HG03196 (cell line): Measurements from ENCODE around the gene ARVCF.
"Not testable (repeated sequence)": the region's sequence is repeated elsewhere in the genome, so short reads cannot be mapped to it uniquely, and the experiment has no call there.

Experiments
- ATAC-seq: cut with Tn5 transposase; IDR thresholded peaks from one replicate; pipeline ENCODE4 v1.9.1; 2021; ENCODE audit not compliant: unreplicated experiment

The ARVCF gene

DNA sequence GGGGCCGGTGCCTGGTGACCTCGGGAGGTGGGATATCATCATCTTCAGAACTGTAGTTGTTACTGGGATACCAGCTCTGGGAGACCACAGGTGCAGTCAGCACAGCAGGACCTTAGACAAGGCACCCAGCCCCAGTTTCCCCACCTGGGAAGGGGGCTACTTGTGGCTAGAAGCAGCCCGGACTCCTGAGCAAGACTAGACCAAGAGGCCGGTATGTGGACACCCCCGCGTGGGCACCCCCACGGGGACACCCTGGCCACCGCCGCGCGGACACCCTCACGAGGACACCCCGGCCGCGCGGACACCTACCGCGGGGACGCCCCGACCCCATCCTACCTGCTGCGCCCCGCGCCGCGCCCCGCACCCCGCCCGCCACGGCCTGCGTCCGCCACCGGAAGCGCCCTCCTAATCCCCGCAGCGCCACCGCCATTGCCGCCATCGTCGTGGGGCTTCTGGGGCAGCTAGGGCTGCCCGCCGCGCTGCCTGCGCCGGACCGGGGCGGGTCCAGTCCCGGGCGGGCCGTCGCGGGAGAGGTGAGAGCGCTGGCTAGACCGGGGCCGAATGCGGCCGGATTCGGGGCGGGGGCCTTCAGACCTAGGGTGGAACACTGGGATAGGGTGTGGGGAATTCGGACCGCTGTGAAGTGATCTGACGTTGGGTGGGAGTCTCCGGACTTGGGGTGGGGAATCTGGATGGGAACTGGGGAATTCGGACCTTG is 75.1 kb downstream of the ARVCF start, which contains the start of the genes COMT and TXNRD2:
COMT (plus strand) TSS at position 408 of the 718 bp plus-strand sequence. CDS start 20,755 bp downstream, outside the sequence.
TXNRD2 (minus strand) TSS at position 454 of the 718 bp plus-strand sequence; CDS start at position 439, 15 bp downstream.
- no peak for ATAC-seq

- ATAC-seq: no peak
These were observed 75.9 kb downstream of the ARVCF start for GRCh38 chr22:19940536-19941364.

DNA sequence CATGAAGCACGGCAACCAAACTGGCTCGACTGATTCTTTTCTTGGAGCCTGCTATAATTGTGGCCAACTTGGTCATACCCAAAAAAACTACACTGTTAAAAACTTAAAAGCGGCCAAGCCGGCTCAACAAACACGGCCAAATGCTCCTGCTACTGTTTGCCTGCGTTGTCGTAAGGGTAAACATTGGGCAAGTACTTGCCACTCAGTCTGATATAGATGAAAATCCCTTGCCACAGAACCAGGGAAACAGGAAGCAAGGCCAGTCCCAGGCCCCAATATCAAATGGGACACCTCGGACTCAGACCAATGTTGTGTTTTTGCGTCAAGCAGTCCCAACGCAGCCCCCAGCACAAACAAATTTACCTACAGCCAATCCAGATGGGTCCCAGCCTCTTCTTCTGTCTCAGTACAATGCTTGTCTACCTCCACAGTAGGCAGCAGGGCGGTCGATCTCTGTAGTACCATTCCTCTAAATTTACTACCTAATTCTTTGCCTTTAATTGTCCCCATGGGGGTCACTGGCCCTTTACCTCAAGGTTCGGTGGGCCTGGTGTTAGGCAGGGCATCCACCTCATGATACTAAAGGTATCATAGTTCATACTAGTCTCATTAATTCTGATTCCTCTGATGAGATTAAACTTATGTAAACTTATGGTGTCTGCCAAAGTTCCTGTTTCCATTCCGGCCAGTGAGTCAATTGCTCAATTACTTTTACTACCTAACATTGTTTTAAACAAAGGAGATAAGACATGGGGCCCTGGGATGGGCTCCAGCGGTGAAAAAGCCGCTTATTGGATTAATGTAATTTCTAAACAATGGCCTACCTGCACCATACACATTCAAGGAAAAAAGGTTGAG is 78.8 kb downstream of the ARVCF start:
- ATAC-seq: no peak

GRCh38 chr22:19936513-19936912 is 80.1 kb downstream of the ARVCF start:
- ATAC-seq: no peak

- not testable (repeated sequence) for ATAC-seq
These were observed 81.4 kb downstream of the ARVCF start for GRCh38 chr22:19935123-19935718.

DNA sequence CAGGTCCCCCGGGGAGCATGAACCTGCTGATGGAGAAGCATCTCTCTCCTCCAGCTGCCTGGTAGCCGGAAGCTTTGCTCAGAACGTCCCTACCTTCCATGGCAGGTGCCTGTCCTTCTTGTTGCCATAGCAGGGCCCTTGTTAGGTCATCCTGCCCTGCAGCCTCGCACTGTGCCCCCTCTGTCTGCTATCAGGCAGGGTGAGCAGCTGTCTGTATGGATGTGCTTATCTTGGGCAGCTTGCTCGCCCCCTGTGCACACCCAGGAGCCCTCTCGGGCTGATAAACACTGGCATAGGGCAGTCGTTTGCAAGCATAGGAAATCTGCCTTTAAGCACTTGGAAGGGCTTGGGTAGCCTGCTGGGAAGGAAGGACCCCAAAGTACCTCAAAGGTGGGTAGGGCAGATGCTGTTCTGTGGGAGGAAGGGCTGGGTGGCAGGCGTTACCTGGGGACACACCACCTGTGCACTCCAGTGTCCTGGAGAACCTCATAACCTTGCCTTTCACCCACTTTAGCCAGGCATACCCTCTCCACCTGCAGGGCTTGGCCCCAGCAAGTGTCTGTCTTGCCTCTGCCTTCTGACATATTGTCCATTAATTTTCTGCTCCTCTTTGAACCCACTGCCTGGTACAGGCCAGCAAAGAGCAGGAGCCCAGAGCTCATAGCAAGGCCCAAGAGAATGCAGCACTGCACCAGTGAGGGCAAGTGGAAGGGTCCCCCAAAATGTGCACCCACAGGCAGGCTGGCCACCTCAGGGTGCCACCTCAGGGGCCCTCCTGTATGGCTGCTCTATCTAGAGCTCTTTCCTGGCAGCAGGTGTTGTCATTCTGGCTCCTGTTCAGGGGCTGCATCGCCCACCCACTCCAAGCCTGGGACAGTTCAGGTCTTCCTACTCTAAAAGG is 83.0 kb downstream of the ARVCF start:
- ATAC-seq: no peak

- ATAC-seq: no peak
These were observed 84.0 kb downstream of the ARVCF start for GRCh38 chr22:19932367-19933206.

GRCh38 chr22:19931514-19931913 is 85.1 kb downstream of the ARVCF start:
- no peak for ATAC-seq

DNA sequence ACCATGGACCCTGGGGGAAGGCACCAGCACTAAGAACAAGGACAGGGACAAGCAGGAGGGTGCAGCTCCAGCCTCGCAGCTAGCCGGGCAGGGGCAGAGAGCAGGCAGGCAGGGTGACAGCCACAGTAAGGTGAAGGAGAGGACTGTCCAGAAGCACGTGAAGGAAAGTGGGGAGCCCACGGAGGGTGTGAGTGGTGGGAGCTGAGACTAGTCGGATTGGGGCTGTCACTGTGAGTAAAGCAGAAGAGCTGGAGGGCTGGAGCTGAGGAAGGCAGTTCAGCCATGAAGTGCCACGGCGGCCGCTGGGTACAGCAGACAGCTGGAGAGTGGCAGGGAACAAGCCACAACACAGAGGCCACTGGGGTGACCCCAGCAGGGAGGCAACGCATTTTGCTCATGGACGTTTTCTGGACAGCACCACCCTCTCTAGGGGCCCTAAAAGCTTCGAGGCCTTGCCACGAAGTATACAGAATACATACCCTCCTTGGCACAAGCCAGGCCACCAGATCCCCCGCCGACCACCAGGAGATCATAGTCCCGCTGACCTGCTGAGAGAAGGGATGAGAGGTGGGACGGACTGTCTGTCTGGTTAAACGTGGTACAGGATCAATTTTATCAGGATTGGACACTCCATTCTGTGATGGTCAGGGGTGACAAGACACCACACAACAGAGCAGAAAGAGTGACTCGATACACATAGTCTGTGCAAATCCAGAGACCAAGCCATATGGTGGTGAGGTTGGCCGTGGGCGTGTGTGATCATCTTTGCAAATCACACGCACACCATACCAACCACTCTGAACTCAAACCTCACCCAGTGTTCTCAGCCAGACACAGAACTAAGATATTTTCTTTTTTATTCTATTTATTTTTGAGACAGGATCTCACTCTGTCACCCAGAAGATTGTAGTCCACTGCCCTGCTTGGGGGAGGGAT is 85.8 kb downstream of the ARVCF start:
- ATAC-seq: no peak

GRCh38 chr22:19929586-19930550 is 86.8 kb downstream of the ARVCF start:
- no peak for ATAC-seq

- no peak for ATAC-seq
These were observed 88.4 kb downstream of the ARVCF start for GRCh38 chr22:19928207-19928606.

- ATAC-seq: no peak
These were observed 88.9 kb downstream of the ARVCF start for GRCh38 chr22:19927696-19928095.

DNA sequence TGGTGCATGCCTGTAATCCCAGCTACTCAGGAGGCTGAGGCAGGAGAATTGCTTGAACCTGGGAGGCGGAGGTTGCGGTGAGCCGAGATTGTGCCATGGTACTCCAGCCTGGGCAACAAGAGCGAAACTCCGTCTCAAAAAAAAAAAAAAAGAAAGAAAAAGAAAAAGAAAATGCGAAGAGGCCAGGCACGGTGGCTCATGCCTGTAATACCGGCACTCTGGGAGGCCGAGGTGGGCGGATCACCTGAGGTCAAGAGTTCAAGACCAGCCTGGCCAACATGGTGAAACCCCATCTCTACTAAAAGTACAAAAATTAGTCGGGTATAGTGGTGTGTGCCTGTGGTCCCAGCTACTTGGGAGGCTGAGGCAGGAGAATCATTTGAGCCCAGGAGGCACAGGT is 90.6 kb downstream of the ARVCF start:
- ATAC-seq: not testable (repeated sequence)

DNA sequence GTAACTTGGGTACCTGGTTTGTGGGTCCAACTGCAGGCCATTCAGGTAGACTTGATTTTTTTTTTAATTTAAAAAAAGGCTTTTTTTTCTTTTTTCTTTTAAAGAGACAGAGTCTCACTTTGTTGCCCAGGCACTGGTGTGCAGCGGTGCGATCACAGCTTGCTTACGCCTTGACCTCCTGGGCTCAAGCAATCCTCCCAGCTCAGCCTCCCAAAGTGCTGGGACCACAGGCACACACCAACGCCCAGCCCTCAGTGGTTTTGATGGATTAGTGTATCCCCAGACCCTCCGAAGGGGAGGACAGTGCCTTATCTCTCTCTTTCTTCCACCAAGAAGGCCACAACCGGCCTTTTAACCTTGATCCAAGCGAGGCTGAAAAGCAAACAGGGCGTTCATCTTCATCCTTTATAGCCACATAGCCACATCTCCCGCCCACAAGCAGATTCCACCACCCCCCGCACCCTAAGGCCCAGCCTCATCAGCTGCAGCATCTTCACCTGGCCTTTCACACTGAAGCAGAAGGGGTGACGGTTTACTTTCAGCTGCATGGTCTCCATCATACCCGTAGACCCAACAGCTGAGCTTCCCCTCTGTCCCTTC is 92.6 kb downstream of the ARVCF start:
- ATAC-seq: no peak

DNA sequence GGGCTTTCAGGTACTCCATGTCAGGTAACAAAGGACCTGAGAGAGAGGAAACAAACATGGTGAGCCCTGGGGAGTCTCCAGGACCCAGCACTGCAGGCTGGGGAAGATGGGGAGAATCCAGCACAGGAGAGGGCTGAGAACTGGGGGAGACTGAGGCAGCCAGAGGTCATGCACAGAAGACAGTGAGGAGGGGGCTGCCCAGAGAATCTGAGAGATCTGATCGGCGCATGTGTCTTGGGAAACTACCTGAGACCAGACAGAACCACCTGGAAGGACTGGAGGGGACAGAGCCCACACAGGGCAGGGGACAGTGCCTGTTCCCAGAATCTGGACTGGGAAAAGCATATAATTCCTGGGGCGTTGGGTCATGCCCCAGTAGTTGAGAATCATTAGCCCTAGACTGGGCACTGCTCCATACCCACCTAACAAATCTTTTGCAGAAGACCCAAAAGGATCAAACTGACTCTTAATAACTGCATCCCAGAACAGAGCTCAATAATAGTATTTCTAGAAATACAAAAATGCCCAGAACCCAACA is 95.0 kb downstream of the ARVCF start:
- no peak for ATAC-seq
